NCI-H345 treated with DMSO at 0.1 percent for 48 hours (cell line): Measurements from ENCODE around the gene CYP2B6.
"Not testable (repeated sequence)": the region's sequence is repeated elsewhere in the genome, so short reads cannot be mapped to it uniquely, and the experiment has no call there.

Source experiments
- DNase-seq: peaks from one replicate; lab custom pipeline; 2025; ENCODE audit not compliant: unreplicated experiment; lab: John Stamatoyannopoulos, UW

CYP2B6 gene

DNA sequence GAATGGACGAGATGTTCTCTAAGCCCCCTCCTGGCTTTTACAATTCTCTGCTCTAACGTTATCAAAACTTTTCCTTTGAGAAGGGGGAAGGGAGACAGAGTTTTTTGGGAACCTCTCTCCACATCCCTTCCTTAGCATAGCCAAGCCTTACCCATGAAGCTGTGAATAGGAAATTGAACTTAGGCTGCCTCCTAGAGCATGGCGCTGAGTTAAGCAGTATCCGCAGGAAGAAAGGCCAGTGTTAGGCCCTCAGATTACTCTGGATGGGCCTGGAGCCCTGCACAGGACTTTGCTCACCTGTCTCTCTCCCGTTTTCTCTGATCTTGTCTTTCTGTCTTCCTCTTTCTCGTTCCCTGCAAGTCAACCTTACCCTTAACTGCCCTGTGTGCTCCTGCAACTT, 39.6 kb downstream of the CYP2B6 start:
- no peak for DNase-seq

DNA sequence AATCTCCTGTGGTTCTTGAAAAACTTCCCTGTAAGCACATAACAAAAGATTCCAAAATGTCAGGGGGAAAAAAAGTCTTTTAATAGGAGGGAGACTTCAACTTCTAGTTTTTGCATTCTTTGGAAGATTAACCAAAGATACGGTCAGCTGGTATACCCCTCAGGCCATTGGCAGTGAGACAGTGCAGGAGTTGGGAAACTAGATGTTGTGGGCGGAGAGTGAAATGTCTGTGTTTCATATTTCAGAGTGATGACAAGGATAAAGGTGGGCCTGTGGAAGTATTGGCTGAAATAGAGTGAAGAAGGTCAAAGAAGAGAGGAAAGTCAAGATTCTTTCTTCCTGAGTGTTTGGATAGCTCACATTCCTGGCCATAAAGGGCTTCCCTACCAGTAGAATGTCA, 40.8 kb downstream of the CYP2B6 start:
- no peak for DNase-seq

DNA sequence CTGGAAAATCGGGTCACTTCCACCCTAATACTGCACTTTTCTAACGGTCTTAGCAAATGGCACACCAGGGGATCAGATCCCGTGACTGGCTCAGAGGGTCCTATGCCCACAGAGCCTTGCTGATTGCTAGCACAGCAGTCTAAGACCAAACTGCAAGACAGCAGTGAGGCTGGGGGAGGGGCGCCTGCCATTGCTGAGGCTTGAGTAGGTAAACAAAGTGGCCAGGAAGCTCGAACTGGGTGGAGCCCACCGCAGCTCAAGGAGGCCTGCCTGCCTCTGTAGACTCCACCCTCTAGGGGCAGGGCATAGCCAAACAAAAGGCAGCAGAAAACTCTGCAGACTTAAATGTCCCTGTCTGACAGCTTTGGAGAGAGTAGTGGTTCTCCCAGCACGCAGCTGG, 42.2 kb downstream of the CYP2B6 start:
- DNase-seq: not testable (repeated sequence)

DNA sequence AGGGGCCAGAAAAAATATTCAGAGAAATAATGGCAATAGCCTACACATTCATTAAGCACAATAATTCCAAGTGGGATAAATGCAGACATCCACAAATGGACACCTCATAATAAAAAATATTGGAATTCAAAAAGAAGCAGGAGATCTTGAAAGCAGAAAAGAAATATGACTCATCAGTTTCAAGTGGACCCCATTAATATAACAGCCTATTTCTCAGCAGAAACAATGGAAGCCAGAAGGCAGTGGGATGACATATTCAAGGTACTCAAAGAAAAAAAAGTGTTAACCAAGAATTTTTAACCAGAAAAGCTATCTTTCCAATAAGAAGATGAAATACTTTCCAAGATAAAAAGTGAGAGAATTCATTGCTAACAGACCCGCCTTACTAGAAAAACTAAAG, 48.7 kb downstream of the CYP2B6 start:
- DNase-seq: no peak

DNA sequence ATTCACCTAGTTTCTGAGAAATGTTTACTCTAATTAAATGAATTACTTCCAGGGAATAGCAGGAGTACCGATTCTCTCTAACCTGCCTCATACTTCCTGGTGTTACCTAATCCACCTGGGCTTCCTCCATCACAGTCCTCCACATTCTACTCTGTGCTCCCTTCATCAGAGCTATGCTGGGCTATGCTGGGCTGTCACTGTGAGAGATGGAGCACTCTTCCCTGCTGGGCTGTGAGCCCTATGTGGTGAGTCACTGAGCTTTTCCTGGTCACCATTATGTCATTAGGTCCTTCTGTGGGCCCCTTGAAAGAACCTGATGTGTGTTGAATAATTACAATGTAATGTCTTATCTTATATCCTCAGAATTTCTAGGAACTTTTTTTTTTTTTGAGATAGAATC, 54.0 kb downstream of the CYP2B6 start:
- not testable (repeated sequence) for DNase-seq

DNA sequence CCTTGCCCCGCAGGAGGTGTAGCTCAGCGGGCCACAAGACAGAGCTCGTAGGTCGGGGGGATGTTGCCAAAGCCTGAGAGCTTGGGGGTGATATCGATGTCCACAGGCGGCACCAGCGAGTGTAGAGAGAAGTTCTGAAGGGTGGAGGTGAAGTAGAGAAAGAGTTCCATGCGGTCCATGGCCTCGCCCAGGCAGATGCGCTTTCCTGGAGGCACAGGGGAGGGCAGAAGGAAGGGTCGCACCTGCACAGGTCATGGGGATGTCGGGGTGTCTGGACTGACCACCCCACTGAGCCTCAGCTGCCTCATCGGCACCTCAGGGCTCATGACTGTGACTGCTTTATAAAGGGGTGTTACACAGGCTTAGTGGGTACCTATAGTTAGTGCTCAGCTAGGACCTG, 59.3 kb downstream of the CYP2B6 start:
- DNase-seq: no peak

DNA sequence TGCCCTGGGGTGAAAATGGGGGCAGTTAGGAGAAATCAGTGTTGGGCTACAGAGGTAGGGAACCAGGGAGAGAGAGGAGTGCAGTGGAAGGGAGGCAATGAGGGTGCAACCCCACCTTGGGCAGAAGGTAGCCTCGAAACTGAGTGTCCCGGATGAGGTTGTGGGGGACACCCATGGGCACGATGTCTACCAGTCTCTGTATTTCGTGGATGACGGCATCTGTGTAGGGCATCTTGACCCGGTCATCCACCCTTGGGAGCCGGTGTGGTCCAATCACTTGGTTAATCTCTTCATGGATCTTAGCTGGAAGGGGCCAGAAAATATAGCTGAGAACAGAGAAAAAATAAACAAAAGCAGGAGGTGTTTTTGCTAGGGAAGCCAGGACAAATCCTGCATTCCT, 61.1 kb downstream of the CYP2B6 start:
- DNase-seq: not testable (repeated sequence)

DNA sequence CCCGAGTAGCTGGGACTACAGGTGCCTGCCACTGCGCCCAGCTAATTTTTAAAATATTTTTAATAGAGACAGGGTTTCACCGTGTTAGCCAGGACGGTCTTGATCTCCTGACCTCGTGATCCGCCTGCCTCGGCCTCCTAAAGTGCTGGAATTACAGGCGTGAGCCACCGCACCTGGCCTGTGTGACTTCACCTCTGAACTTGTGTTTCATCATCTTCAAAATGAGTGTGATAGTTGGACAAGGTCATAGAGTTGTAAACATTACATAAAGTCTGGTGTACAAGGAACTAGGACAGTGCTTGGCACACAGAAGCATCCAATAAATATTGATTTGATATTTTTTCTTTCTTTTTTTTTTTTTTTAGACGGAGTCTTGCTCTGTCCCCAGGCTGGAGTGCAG, 62.2 kb downstream of the CYP2B6 start:
- not testable (repeated sequence) for DNase-seq

DNA sequence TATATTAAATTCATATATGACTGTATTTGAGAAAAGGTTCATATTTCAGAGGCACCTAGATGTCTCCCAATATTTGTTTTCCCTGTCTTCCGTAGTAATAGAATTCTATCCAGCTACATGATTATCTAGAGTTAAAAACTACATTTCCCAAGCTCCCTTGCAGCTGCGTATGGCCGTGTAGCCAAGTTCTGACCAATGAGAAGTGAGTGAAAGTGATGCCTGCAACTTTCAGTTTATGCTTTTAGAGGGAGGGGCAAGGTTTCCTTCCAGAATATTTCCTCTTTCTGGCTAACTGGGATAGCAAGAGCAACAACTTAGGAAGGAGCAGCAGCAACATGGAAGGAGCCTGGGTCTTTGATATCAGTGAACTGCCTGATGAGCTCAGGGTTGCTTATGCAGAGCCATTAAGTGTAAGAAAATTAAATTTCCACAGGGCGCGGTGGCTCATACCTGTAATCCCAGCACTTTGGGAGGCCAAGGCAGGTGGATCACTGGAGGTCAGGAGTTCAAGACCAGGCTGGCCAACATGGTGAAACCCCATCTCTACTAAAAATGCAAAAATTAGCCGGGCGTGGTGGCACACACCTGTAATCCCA, 74.0 kb downstream of the CYP2B6 start:
- no peak for DNase-seq
